Measurements from ENCODE around the gene MFAP3L.

The MFAP3L gene

GRCh38 chr4:170022211-170022610 is 4.0 kb downstream of the MFAP3L start:
- DNase-seq (ENCODE audit: low read depth) = no peak

- no peak for DNase-seq (ENCODE audit: low read depth)
Observed at GRCh38 chr4:170017252-170017651, 8.9 kb downstream of the MFAP3L start.

GRCh38 chr4:170015285-170015684 is 10.9 kb downstream of the MFAP3L start:
- DNase-seq (ENCODE audit: low read depth) = no peak

- DNase-seq (ENCODE audit: low read depth) = no peak
Observed at GRCh38 chr4:170014359-170015011, 11.7 kb downstream of the MFAP3L start.

- DNase-seq (ENCODE audit: low read depth) = no peak
Observed at GRCh38 chr4:170012629-170012958, 13.6 kb downstream of the MFAP3L start.

GRCh38 chr4:170011921-170012628 is 14.1 kb downstream of the MFAP3L start:
- no peak for DNase-seq (ENCODE audit: low read depth)

GRCh38 chr4:170009291-170009690 is 16.9 kb downstream of the MFAP3L start:
- DNase-seq (ENCODE audit: low read depth) = no peak

GRCh38 chr4:170008801-170009200 is 17.4 kb downstream of the MFAP3L start:
- no peak for DNase-seq (ENCODE audit: low read depth)

- no peak for DNase-seq (ENCODE audit: low read depth)
Observed at GRCh38 chr4:170008371-170008770, 17.8 kb downstream of the MFAP3L start.

GRCh38 chr4:170007113-170007512 is 19.1 kb downstream of the MFAP3L start:
- no peak for DNase-seq (ENCODE audit: low read depth)

GRCh38 chr4:170005472-170005871 is 20.7 kb downstream of the MFAP3L start:
- no peak for DNase-seq (ENCODE audit: low read depth)

- DNase-seq (ENCODE audit: low read depth) = no peak
Observed at GRCh38 chr4:170004651-170005295, 21.4 kb downstream of the MFAP3L start.

- DNase-seq (ENCODE audit: low read depth) = no peak
Observed at GRCh38 chr4:170003071-170004070, 22.8 kb downstream of the MFAP3L start.

- no peak for DNase-seq (ENCODE audit: low read depth)
Observed at GRCh38 chr4:170001745-170002267, 24.4 kb downstream of the MFAP3L start.

GRCh38 chr4:170001011-170001744 is 25.0 kb downstream of the MFAP3L start:
- DNase-seq (ENCODE audit: low read depth) = no peak

- no peak for DNase-seq (ENCODE audit: low read depth)
Observed at GRCh38 chr4:169999923-170000322, 26.3 kb downstream of the MFAP3L start.

- DNase-seq (ENCODE audit: low read depth) = no peak
Observed at GRCh38 chr4:169998981-169999380, 27.2 kb downstream of the MFAP3L start.

- DNase-seq (ENCODE audit: low read depth) = no peak
Observed at GRCh38 chr4:169996379-169997240, 29.6 kb downstream of the MFAP3L start.

- no peak for DNase-seq (ENCODE audit: low read depth)
Observed at GRCh38 chr4:169993531-169993930, 32.7 kb downstream of the MFAP3L start.

- no peak for DNase-seq (ENCODE audit: low read depth)
Observed at GRCh38 chr4:169988252-169988651, 37.9 kb downstream of the MFAP3L start.
